Panc1 (cell line): ENCODE data around the gene UACA. TPM values are rescaled to one million over a fixed set of nuclear protein-coding genes. Genes with fewer than 3 reads are reported as not detected.

Source experiments
- ATAC-seq: fragments of 200-7000 bp; cut with Tn5 transposase; 2 replicates; pipeline ENCODE4 v1.9.1; 2020; ENCODE audit warnings: mild to moderate bottlenecking, moderate library complexity
- BruUV-seq: library from RNA; stranded (reverse); fragments of 400-500 nt; replicated peaks from 2 replicates; lab custom pipeline; 2021; lab: Mats Ljungman, UMichigan
- CTCF ChIA-PET: fragments of 300-600 bp; sonication (Branson Sonifier 250); formaldehyde crosslinking; loops from one replicate; lab custom pipeline; 2022; ENCODE audit warnings: antibody characterized with exemption; lab: Charles Lee
- POLR2A ChIA-PET: fragments of 300-600 bp; sonication (Branson Sonifier 250); formaldehyde crosslinking; loops from one replicate; lab custom pipeline; 2022; ENCODE audit warnings: antibody characterized with exemption; lab: Charles Lee
- DNase-seq: peaks from one replicate; pipeline ENCODE4 v3.0.0-alpha.2; 2010; ENCODE audit warnings: low read depth, low spot score
- H3K27ac ChIP-seq: 2 replicates; pipeline ENCODE4 v1.5.1; 2011; ENCODE audit warnings: mild to moderate bottlenecking, low read length, inconsistent platforms
- H3K27me3 ChIP-seq: fragments of 200-500 bp; sonication (Bioruptor generic); 2 replicates; pipeline ENCODE4 v1.6.0; 2014; ENCODE audit warnings: low read length, inconsistent platforms; ENCODE audit not compliant: control insufficient read depth, insufficient read depth
- H3K36me3 ChIP-seq: fragments of 200-500 bp; sonication (Bioruptor generic); 2 replicates; pipeline ENCODE4 v1.5.1; 2014; ENCODE audit warnings: inconsistent platforms, mild to moderate bottlenecking, low read length, moderate library complexity; ENCODE audit not compliant: control insufficient read depth, insufficient read depth
- H3K4me1 ChIP-seq: 2 replicates; pipeline ENCODE4 v1.5.1; 2011; ENCODE audit warnings: inconsistent platforms, mild to moderate bottlenecking, low read length, moderate library complexity; ENCODE audit not compliant: control insufficient read depth, insufficient read depth
- H3K4me3 ChIP-seq, 2 experiments: 2 replicates each; pipeline ENCODE4 v1.5.1; 2011 to 2012; ENCODE audit warnings: low read depth in 2 of 2, low read length in 2 of 2, mild to moderate bottlenecking in 2 of 2, inconsistent platforms in 1 of 2, moderate library complexity in 1 of 2
- H3K9me3 ChIP-seq: fragments of 200-500 bp; sonication (Bioruptor generic); 2 replicates; pipeline ENCODE4 v1.5.1; 2014; ENCODE audit warnings: low read depth, mild to moderate bottlenecking, inconsistent platforms, low read length, moderate library complexity; ENCODE audit not compliant: control insufficient read depth, insufficient read depth
- CTCF ChIP-seq: fragments of 450-650 bp; IDR thresholded peaks from 2 replicates; pipeline ENCODE4 v1.5.1; 2017; ENCODE audit warnings: mild to moderate bottlenecking
- POLR2AphosphoS5 ChIP-seq: IDR thresholded peaks from 2 replicates; pipeline ENCODE4 v1.6.1; 2012; ENCODE audit warnings: mild to moderate bottlenecking, low read depth, low read length, moderate library complexity
- SIN3A ChIP-seq: IDR thresholded peaks from 2 replicates; pipeline ENCODE4 v1.6.1; 2012; ENCODE audit warnings: low read depth, mild to moderate bottlenecking, low read length, moderate library complexity, borderline replicate concordance; ENCODE audit not compliant: insufficient read depth
- TCF7L2 ChIP-seq: IDR thresholded peaks from 2 replicates; pipeline ENCODE4 v1.6.1; 2011; ENCODE audit warnings: mild to moderate bottlenecking, low read depth, low read length, inconsistent platforms
- in situ Hi-C: cut with HindIII; loops from 2 replicates; pipeline ENCODE4 v1.10.0; 2016; ENCODE audit warnings: low sequenced_read_pairs, low pct_unique_long_range_greater_than_20kb
- intact Hi-C: fragments of 100-400 bp; cut with micrococcal nuclease; formaldehyde crosslinking; loops from one replicate; pipeline ENCODE4 v1.10.0; 2022; ENCODE audit not compliant: unreplicated experiment
- total RNA-seq: library from RNA; stranded (reverse); gene quantifications from one replicate; pipeline ENCODE4 v1.2.1, GENCODE V29; 2021; ENCODE audit not compliant: unreplicated experiment
- TF ChIP-seq, protein P1 (sequence below), 2 experiments: IDR thresholded peaks; 2 replicates each; pipeline ENCODE4 v1.6.1; 2011 to 2012; ENCODE audit warnings: low read depth in 2 of 2, control low read depth in 1 of 2, low read length in 1 of 2, mild to moderate bottlenecking in 1 of 2, moderate library complexity in 1 of 2; ENCODE audit not compliant: insufficient read depth in 1 of 2

Gene UACA
- total RNA-seq, 1 experiment from 2014 or later, result 303 TPM

- POLR2A ChIA-PET, result interaction anchor here (0.7 kb wide), 3 partner anchors 14 to 287 kb away, joined by 3 to 6 read pairs (median 5); no protein-coding TSS in a partner anchor
- peak overlapping the region; percentile 100 for H3K27ac ChIP-seq
- DNase-seq, result no peak
- intact Hi-C loops (no loop called here), in situ Hi-C loops (no loop called here)
- no peaks in the 10 kb centered on the region for H3K36me3 ChIP-seq
- no peak for ATAC-seq
- no peak overlapping the region; a peak in 1 of 4 replicates for H3K4me3 ChIP-seq
- BruUV-seq, result no TSS peak
- no peak for TF ChIP-seq POLR2AphosphoS5
- TF ChIP-seq, protein P1, sequence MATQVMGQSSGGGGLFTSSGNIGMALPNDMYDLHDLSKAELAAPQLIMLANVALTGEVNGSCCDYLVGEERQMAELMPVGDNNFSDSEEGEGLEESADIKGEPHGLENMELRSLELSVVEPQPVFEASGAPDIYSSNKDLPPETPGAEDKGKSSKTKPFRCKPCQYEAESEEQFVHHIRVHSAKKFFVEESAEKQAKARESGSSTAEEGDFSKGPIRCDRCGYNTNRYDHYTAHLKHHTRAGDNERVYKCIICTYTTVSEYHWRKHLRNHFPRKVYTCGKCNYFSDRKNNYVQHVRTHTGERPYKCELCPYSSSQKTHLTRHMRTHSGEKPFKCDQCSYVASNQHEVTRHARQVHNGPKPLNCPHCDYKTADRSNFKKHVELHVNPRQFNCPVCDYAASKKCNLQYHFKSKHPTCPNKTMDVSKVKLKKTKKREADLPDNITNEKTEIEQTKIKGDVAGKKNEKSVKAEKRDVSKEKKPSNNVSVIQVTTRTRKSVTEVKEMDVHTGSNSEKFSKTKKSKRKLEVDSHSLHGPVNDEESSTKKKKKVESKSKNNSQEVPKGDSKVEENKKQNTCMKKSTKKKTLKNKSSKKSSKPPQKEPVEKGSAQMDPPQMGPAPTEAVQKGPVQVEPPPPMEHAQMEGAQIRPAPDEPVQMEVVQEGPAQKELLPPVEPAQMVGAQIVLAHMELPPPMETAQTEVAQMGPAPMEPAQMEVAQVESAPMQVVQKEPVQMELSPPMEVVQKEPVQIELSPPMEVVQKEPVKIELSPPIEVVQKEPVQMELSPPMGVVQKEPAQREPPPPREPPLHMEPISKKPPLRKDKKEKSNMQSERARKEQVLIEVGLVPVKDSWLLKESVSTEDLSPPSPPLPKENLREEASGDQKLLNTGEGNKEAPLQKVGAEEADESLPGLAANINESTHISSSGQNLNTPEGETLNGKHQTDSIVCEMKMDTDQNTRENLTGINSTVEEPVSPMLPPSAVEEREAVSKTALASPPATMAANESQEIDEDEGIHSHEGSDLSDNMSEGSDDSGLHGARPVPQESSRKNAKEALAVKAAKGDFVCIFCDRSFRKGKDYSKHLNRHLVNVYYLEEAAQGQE (IDR thresholded peaks at IDR 0.05; ENCODE audit: insufficient read depth in 1 of 2, low read depth in 2 of 2, low read length in 1 of 2), result no peak
- no peak for TF ChIP-seq TCF7L2
- TF ChIP-seq CTCF, result no peak
- no peak for TF ChIP-seq SIN3A
- H3K4me1 ChIP-seq, result peaks cover 71% of the 10 kb centered on the region
- no peaks in the 10 kb centered on the region for H3K27me3 ChIP-seq
- H3K9me3 ChIP-seq, result no peaks in the 10 kb centered on the region
- CTCF ChIA-PET, result interaction anchor here (1.1 kb wide), 1 partner anchor 22 kb away, joined by 4 read pairs; no protein-coding TSS in a partner anchor
Measured at GRCh38 chr15:70789213-70789612, 25.9 kb upstream of the UACA start.

- Histone ChIP-seq H3K4me3 (no peak overlapping the region), H3K9me3 (no peaks in the 10 kb centered on the region), H3K27me3 (no peaks in the 10 kb centered on the region), H3K36me3 (no peaks in the 10 kb centered on the region), H3K27ac (peak overlapping the region; percentile 100), H3K4me1 (peaks cover 72% of the 10 kb centered on the region)
- in situ Hi-C loops, result no loop called here
- intact Hi-C loops, result no loop called here
- peak; percentile 85 for ATAC-seq
- peak; percentile 98 for DNase-seq
- CTCF ChIA-PET, result interaction anchor here (1.1 kb wide), 1 partner anchor 23 kb away, joined by 4 read pairs; no protein-coding TSS in a partner anchor
- BruUV-seq, result no TSS peak
- TF ChIP-seq POLR2AphosphoS5 (peak; percentile 70), TCF7L2 (peak; percentile 80)
- TF ChIP-seq, protein P1 (IDR thresholded peaks at IDR 0.05; ENCODE audit: insufficient read depth in 1 of 2, low read depth in 2 of 2, low read length in 1 of 2), result no peak
- POLR2A ChIA-PET, result interaction anchor here (0.7 kb wide), 3 partner anchors 13 to 286 kb away, joined by 3 to 6 read pairs (median 5); no protein-coding TSS in a partner anchor
Measured at GRCh38 chr15:70788114-70789049, 25.0 kb upstream of the UACA start.
